ENCODE results near the gene FAM234A.
"Not testable (repeated sequence)": the region's sequence is repeated elsewhere in the genome, so short reads cannot be mapped to it uniquely, and the experiment has no call there.

GRCh38 chr16:209359-209758, 25.3 kb upstream of the FAM234A start:
- TF ChIP-seq FOXM1 (IDR thresholded peaks at IDR 0.05; ENCODE audit: borderline replicate concordance); NFRKB (IDR thresholded peaks at IDR 0.05); PKNOX1 (IDR thresholded peaks at IDR 0.05); FOXA1 (IDR thresholded peaks at IDR 0.05): not testable (repeated sequence)
